Hippocampal formation (tissue), 2 donors: Measurements from ENCODE around the gene SIX2.

Source experiments
- DNase-seq, 2 donors: peaks; one replicate each; lab custom pipeline; 2025; lab: John Stamatoyannopoulos, UW

The SIX2 gene

GRCh38 chr2:45018023-45018422 is 8.8 kb upstream of the SIX2 start:
- DNase-seq: no peak

GRCh38 chr2:45014831-45015230 is 5.6 kb upstream of the SIX2 start:
- DNase-seq: no peak

GRCh38 chr2:45014016-45014702 is 4.9 kb upstream of the SIX2 start:
- no peak for DNase-seq

DNA sequence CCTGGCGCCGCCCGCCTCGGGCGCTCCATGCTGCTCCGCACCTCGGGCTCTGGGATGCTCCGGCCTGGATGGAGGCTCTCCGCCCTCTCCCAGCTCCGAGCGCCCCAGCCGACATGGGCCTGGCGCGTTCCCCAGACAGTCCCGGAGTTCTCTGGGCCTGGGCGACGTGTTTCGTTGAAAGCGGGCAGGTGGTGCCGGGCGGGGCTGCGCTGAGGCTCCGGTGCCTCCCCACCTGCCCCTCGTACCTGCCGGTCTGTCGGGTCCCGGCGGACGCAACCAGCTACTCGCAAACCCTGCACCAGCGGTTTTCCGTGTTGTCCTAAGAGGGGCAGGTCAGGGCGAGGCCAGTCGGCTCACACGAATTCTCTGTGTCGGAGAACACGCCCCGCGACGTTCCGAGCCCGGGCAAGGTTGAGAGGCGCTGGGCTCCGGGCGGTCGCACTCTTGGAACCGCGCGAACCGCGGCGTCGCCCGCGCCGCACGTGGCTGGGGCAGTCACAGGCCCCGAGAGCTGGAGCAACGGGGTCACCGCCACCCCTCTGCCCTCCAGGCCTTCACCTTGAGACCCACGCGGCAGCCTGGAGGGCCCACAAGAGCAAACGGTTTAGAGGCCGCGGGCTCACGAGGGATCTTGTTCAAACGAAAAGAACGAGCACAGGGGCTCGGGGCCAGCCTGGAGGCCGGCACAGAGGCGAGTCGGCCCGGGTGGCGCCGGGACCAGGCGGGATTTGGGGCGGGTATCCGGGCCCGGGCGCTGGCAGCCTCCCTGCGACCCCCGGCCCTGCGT is 4.2 kb upstream of the SIX2 start:
- no peak for DNase-seq

GRCh38 chr2:45012733-45013132 is 3.5 kb upstream of the SIX2 start:
- no peak for DNase-seq

DNA sequence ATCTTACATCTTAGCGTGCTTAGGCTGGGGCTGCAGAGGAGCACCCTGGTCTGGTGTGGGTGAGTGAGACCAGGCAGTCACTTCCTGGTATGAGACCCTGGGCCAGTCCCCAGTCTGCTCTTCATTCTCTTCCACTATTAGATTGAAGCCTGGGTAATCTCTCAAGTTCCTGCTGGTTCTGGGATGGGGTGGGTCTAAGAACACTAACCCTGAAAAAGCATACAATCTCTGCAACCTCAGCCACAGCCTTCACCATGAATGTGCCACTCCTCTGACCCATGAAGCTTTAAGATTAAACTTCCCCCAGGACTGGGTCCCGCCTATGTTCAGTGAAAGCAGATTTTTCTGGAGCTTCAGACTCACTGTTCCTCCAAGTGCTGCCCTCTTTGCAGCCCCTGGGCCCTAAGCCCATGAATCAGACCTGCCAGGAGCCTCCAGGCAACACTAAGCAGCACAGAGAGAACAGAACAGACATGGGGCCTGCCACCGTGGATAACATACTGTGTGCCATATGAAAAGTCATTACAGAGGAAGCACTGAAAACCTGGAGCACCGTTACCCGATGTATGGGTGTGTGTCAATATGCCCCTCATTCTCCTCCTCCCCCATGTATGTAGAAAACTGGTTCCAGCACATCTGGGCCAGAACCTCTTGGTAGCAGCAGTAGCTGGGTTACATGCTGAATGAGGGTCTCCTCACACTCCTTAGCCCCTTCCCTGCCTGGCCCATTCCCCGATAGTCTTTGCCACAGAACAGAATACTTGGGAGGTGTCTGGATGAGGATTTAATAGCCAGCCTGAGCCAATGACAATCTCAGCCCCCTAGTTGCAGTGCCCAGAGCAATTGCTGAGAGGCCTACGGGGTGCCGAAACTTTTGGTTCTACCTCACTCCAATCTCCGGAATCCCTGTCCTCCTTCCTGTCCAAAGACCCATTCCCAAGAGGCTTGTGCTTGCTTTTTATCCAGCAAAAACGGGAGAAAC is 2.7 kb upstream of the SIX2 start:
- no peak for DNase-seq

DNA sequence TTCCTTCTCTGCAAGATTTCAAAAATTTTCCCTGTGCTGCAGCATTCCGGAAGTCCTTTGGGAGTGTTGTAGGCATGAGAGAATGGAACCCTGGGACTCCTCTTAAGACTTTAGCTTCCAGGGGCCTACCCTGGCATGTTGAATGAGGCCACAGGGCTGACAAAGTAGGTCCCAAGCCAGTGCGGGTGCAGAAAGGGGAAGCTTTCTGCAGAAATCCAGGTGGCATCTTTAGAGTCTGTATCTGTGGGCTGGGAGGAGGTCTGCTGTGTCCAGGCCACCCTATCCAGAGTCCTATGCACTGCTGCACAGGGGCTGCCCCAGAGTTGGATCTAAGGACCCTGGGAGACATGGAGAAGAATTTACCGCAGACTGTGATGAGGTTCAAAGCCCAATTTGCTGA is 1.9 kb upstream of the SIX2 start:
- DNase-seq: no peak

DNA sequence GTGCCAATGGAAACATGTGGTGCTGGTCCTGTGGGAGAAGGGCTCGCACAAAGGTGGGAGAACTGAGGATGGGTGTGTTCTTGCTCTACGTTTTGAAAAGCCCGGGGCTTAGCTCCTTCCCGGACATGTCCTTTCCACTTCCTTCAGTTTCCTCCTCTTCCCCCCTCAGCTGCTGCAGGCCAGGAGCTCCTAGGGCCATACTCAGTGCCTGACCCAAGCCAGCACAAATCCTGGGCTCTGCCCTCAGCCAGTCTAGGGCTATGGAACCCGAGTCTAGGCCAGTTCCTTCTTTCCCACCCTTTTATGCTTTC is 1.4 kb upstream of the SIX2 start:
- DNase-seq: no peak

DNA sequence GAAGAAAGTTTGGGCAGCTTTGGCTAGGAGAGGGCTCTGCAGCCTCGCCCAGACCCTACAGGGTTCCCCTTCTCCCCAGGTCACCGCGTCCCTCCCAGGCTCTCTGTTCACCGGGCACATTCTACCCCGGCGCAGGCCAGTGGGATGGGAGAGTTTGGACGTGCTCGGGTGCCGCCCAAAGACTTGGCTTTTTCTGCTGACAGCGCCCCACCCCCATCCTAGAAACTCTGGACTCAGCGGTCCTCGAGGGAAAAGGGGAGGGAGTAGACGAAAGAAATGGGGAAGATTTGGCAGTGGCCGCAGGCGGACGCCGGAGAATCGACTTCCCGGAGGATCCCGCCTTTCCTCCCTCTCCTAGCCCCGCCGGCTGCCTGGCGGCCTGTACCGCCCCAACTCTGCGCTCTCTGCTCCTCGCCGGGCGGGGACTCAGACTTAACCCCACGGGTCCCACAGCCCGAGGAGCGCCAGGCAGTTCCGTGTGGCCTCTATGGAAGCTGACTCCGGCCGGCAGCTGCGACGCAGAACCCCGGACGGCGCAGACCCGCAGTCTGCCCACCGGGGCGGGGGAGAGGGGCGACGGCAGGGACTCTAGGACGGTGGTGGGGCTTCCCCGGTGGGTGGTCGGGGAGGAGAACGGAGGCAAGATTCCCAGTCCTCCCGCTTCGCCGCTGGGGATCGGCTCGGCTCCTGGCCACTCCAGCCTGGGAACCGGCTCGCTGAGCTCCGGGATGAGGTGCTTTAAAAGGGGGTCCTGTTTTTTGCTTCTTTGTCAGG is 863 bp upstream of the SIX2 start:
- DNase-seq: no peak

DNA sequence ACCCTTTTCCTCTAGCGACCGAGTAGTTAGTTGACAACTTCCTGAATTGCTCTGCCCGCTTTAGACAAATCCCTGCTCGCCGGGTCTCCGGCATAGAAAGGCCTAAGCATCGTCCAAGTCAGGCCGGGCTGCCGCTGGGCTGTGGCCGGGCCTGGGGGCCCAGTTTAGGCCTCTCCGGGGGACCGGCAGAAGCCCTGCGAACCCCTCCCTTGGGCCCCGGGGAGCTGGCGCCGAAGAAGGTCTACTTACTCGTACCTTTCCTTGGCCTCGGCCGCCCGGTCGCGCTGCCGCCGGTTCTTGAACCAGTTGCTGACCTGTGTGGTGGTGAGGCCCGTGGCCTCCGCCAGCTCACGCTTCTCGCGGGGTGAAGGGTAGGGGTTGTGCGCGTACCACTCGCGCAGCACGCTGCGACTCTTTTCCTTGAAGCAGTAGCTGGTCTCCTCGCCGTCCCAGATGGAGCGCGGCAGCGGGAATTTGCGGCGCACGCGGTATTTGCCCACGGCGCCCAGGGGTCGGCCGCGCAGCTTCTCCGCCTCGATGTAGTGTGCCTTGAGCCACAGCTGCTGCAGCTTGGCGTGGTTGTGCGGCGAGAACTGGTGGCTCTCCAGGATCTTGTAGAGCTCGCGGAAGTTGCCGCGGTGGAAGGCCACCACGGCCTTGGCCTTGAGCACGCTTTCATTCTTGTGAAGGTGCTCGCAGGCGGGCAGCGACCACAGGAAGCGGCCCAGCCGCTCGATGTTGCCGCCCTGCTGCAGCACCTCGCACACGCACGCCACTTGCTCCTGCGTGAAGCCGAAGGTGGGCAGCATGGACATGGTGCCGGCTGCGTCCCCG is 739 bp downstream of the SIX2 start:
- DNase-seq: no peak

DNA sequence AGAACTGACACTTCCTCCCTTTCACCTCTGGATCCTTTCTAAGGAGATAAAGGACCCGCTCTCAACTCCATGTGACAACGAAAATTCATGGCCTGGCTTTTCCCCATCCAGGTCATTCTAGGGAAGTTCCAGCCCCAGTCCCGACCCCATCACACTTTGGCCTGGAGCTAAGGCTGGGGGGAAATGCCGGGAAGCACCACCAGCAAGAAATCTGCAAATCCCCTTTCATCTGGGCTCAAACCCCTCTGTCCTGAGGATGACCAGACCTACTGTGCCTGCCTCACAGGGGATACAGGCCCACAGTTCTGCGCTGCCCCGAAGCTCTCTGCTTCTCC is 1.3 kb downstream of the SIX2 start:
- DNase-seq: no peak

DNA sequence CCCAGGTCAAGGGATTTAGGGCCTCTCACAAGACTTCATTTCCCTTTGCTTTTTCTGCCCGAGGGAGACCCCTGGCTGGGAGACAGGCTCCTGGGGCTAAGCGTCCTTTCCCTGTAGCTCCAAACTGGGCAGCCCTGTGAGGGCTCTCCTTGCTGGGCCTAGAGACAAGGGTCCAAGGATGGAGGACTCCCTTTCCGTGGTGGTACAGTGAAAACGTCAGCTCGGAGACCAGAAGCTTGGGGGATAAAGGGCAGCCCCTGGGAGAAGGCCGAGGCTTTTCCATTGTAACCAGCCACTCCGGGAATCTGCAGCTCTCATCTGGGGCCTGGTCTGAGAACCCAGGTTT is 2.3 kb downstream of the SIX2 start:
- DNase-seq: no peak

GRCh38 chr2:45006041-45006941 is 3.0 kb downstream of the SIX2 start:
- no peak for DNase-seq

GRCh38 chr2:45005261-45006002 is 3.8 kb downstream of the SIX2 start:
- no peak for DNase-seq

DNA sequence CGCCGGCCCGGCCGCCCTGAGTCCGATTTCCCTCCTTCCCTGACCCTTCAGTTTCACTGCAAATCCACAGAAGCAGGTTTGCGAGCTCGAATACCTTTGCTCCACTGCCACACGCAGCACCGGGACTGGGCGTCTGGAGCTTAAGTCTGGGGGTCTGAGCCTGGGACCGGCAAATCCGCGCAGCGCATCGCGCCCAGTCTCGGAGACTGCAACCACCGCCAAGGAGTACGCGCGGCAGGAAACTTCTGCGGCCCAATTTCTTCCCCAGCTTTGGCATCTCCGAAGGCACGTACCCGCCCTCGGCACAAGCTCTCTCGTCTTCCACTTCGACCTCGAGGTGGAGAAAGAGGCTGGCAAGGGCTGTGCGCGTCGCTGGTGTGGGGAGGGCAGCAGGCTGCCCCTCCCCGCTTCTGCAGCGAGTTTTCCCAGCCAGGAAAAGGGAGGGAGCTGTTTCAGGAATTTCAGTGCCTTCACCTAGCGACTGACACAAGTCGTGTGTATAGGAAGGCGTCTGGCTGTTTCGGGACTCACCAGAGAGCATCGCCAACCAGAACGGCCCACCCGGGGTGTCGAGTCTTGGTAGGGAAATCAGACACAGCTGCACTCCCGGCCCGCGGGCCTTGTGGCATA is 4.6 kb downstream of the SIX2 start:
- DNase-seq: no peak

DNA sequence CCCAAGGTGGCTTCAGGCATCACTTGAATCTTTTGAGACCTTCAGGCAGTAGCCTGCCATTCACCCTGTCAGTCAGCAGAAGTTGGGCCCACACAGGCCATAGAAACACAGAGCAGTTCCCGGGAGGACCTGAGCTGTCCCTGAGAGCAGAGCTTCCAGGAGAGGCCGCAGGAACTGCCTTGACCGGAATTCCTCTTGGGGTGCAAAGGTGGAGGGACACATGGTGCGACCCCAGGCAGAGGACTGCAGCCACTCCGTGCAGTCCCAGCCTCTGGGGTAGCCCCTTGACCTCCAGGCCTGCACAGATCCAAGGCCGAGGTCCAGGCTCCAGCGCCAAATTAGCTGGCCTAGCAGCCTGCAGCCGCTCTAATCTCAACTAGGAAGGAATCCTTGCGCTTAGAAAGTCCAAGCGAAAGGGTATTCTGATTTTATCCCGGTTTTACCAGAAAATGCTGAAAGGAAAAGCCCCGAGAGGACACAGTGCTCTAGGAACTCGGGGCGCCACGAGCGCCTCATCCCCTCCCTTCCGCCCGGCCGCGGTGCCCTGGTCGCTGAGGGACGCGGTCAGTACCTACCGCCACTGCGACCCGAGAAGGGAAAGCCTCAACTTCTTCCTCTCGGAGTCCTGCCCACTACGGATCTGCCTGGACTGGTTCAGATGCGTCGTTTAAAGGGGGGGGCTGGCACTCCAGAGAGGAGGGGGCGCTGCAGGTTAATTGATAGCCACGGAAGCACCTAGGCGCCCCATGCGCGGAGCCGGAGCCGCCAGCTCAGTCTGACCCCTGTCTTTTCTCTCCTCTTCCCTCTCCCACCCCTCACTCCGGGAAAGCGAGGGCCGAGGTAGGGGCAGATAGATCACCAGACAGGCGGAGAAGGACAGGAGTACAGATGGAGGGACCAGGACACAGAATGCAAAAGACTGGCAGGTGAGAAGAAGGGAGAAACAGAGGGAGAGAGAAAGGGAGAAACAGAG is 5.4 kb downstream of the SIX2 start:
- DNase-seq: no peak

- DNase-seq: no peak
Observed at GRCh38 chr2:45002686-45003085, 6.6 kb downstream of the SIX2 start.
